ENCODE data around the gene UBR4. TPM values are rescaled to one million over a fixed set of nuclear protein-coding genes. Genes with fewer than 3 reads are reported as not detected.
"Not testable (repeated sequence)": the region's sequence is repeated elsewhere in the genome, so short reads cannot be mapped to it uniquely, and the experiment has no call there.

The UBR4 gene
- total and polyA plus RNA-seq, 11 donors = 44.8 to 150 (median 87.2) TPM

DNA sequence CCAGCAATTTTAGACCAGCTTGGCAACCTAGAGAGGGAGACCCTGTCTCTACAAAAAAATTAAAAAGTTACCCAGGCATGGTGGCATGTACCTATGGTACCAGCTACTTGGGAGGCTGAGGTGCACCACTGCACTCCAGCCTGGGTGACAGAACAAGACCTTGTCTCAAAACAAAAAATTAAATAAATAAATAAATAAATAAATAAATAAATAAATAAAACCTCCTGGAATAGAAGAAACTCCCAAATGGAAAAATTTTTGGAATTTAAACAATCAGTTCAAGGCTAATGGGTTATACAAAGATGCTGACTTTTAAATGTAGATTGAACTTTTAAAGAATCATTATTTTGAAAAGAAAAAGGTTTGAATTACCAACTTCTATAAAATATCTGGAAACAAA is 22.2 kb downstream of the UBR4 start:
- Histone ChIP-seq H3K4me1 (no peaks in the 10 kb centered on the region), H3K36me3 (peaks cover 0 to 100% (median 96%) of the 10 kb centered on the region in 9 donors), H3K4me3 (no peak overlapping the region), H3K9me3 (no peaks in the 10 kb centered on the region), H3K27me3 (no peaks in the 10 kb centered on the region), H3K27ac (no peak overlapping the region)
- ATAC-seq (no peak), DNase-seq (no peak)
- intact Hi-C loops (cut with DNase I) = no loop called here
- TF ChIP-seq, protein P1, sequence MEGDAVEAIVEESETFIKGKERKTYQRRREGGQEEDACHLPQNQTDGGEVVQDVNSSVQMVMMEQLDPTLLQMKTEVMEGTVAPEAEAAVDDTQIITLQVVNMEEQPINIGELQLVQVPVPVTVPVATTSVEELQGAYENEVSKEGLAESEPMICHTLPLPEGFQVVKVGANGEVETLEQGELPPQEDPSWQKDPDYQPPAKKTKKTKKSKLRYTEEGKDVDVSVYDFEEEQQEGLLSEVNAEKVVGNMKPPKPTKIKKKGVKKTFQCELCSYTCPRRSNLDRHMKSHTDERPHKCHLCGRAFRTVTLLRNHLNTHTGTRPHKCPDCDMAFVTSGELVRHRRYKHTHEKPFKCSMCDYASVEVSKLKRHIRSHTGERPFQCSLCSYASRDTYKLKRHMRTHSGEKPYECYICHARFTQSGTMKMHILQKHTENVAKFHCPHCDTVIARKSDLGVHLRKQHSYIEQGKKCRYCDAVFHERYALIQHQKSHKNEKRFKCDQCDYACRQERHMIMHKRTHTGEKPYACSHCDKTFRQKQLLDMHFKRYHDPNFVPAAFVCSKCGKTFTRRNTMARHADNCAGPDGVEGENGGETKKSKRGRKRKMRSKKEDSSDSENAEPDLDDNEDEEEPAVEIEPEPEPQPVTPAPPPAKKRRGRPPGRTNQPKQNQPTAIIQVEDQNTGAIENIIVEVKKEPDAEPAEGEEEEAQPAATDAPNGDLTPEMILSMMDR (IDR thresholded peaks at IDR 0.05) = no peak
- no peak for TF ChIP-seq POLR2A (IDR thresholded peaks at IDR 0.05)

DNA sequence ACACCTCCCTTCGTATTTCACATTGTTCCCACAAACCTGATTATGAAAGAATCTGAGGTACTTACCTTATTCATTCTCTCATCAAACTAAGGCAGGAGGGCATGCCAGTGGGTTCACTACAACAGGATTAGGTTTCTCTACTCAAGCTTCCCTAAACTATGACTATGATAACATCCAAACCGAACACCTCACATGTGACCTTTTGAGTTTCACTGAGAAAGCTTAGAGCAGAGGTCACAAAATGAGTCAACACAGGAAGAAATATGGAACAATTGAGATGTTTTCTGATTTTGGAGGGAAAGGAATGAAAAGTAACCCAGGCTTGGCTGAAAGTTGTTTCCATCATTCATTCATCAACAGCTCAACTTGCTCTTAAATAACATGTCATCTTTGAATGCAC is 24.1 kb downstream of the UBR4 start:
- Histone ChIP-seq H3K36me3 (peaks cover 0 to 100% (median 96%) of the 10 kb centered on the region in 9 donors), H3K9me3 (no peaks in the 10 kb centered on the region), H3K27me3 (no peaks in the 10 kb centered on the region), H3K4me3 (no peak overlapping the region), H3K27ac (no peak overlapping the region), H3K4me1 (no peaks in the 10 kb centered on the region)
- ATAC-seq (no peak), DNase-seq (no peak)
- intact Hi-C loops (cut with DNase I) = no loop called here
- WGBS, 4 donors = 89 to 95% (median 92%) methylated on average over 2 of the region's 2 CpGs
- TF ChIP-seq, protein P1 (IDR thresholded peaks at IDR 0.05) = no peak
- no peak for TF ChIP-seq POLR2A (IDR thresholded peaks at IDR 0.05)

DNA sequence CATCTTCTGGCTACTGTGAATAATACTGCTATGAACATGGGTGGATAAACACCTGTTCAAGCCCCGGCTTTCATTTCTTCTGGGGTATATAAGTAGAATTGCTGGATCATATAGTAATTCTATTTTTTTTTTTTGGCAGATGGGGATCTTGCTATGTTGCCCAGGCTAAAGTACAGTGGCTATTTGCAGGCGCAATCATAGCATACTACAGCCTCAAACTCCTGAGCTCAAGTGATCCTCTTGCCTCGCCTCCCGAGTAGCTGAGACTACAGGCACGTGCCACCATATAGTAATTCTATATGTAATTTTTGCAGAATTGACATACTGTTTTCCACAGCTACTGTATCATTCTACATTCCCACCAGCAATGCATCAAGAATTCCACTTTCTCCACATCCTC is 27.8 kb downstream of the UBR4 start:
- Histone ChIP-seq H3K27me3 (no peaks in the 10 kb centered on the region), H3K4me3 (no peak overlapping the region), H3K27ac (no peak overlapping the region), H3K4me1 (peaks cover 0 to 5% (median 0%) of the 10 kb centered on the region in 12 donors), H3K9me3 (no peaks in the 10 kb centered on the region), H3K36me3 (peaks cover 0 to 100% (median 87%) of the 10 kb centered on the region in 9 donors)
- intact Hi-C loops (cut with DNase I) = loop anchor here in 3 of 10 donors (5.0 kb wide), 3 partner anchors 40 to 60 kb away; no protein-coding TSS in a partner anchor
- WGBS, 4 donors = 96 to 99% (median 98%) methylated on average over 5 of the region's 5 CpGs
- DNase-seq = no peak
- TF ChIP-seq, protein P1 (IDR thresholded peaks at IDR 0.05) = no peak
- TF ChIP-seq POLR2A (IDR thresholded peaks at IDR 0.05) = no peak
- no peak for ATAC-seq

DNA sequence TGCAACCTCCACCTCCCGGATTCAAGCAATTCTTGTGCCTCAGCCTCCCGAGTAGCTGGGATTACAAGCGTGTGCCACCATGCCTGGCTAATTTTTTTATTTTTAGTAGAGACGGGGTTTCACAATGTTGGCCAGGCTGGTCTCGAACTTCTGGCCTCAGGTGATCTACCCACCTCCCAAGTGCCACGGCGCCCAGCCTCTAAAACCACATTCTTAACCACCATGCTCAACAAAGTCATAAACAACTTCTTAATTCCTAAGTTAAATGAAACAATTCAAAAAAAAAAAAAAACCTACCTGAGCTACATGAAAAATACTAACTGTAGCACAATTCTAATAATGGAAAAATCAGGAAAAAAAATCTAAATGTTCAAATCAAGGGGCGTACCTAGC is 29.8 kb downstream of the UBR4 start:
- not testable (repeated sequence) for H3K9me3 ChIP-seq, H3K4me3 ChIP-seq, ATAC-seq, DNase-seq, H3K27ac ChIP-seq, H3K27me3 ChIP-seq, H3K4me1 ChIP-seq
- 89 to 96% (median 94%) methylated on average over 8 of the region's 8 CpGs for WGBS, 4 donors
- intact Hi-C loops (cut with DNase I) = loop anchor here in 3 of 10 donors (5.0 kb wide), 3 partner anchors 42 to 62 kb away; no protein-coding TSS in a partner anchor
- peaks cover 0 to 100% (median 87%) of the 10 kb centered on the region in 9 donors for H3K36me3 ChIP-seq
